HEK293 (cell line): ENCODE results near the gene TMEM86A.

ENCODE experiments used
- CTCF ChIA-PET: fragments of 350-600 bp; formaldehyde crosslinking; extraction: SDS; loops from one replicate; lab custom pipeline; 2021; ENCODE audit warnings: antibody characterized with exemption; lab: Yijun Ruan, JAX
- POLR2A ChIA-PET: fragments of 300-600 bp; formaldehyde crosslinking; extraction: SDS; loops from one replicate; lab custom pipeline; 2020; ENCODE audit warnings: antibody characterized with exemption, inconsistent platforms; lab: Yijun Ruan, JAX
- H3K27ac ChIP-seq: fragments of 200-500 bp; sonication (Bioruptor generic); 2 replicates; pipeline ENCODE4 v1.5.1; 2014; ENCODE audit warnings: low read depth, low read length, control low read depth, inconsistent platforms; ENCODE audit errors: extremely low read depth
- H3K36me3 ChIP-seq, 2 experiments: fragments of 200-500 bp in 1 of 2; sonication (Bioruptor generic) in 1 of 2; 1 replicate in 1 of 2; 2 replicates in 1 of 2; pipeline ENCODE4 v1.5.1; 2014 to 2017; ENCODE audit warnings: inconsistent platforms in 2 of 2, low read length in 2 of 2; ENCODE audit not compliant: control insufficient read depth in 2 of 2, insufficient read depth in 1 of 2
- H3K4me1 ChIP-seq: fragments of 200-500 bp; sonication (Bioruptor generic); 2 replicates; pipeline ENCODE4 v1.5.1; 2014; ENCODE audit warnings: mild to moderate bottlenecking, low read length, inconsistent platforms; ENCODE audit not compliant: control insufficient read depth, insufficient read depth
- H3K4me3 ChIP-seq: 2 replicates; pipeline ENCODE4 v1.5.1; 2011; ENCODE audit warnings: low read depth, mild to moderate bottlenecking, control low read depth, low read length, moderate library complexity
- H3K9me3 ChIP-seq: fragments of 200-500 bp; sonication (Bioruptor generic); 2 replicates; pipeline ENCODE4 v1.5.1; 2014; ENCODE audit warnings: low read depth, low read length, inconsistent platforms; ENCODE audit not compliant: control insufficient read depth, insufficient read depth
- IKZF3 ChIP-seq: fragments of 450-650 bp; IDR thresholded peaks from 2 replicates; pipeline ENCODE4 v1.5.0; 2018; ENCODE audit warnings: missing biosample characterization, mild to moderate bottlenecking, missing genetic modification characterization, moderate library complexity
- PRDM1 ChIP-seq: fragments of 450-650 bp; formaldehyde crosslinking; IDR thresholded peaks from 2 replicates; pipeline ENCODE4; 2016; ENCODE audit warnings: missing biosample characterization, missing genetic modification characterization
- ZBTB21 ChIP-seq: fragments of 450-650 bp; formaldehyde crosslinking; IDR thresholded peaks from 2 replicates; pipeline ENCODE4 v1.5.1; 2017; ENCODE audit warnings: missing biosample characterization, missing genetic modification characterization
- ZNF157 ChIP-seq: fragments of 450-650 bp; formaldehyde crosslinking; IDR thresholded peaks from 2 replicates; pipeline ENCODE4 v1.5.1; 2016; ENCODE audit warnings: missing biosample characterization, missing genetic modification characterization
- ZNF354C ChIP-seq: fragments of 450-650 bp; formaldehyde crosslinking; IDR thresholded peaks from 2 replicates; pipeline ENCODE4 v1.5.1; 2016; ENCODE audit warnings: missing biosample characterization, missing genetic modification characterization, low read depth, borderline replicate concordance
- ZNF394 ChIP-seq: fragments of 450-650 bp; formaldehyde crosslinking; IDR thresholded peaks from 2 replicates; pipeline ENCODE4 v1.5.1; 2016; ENCODE audit warnings: missing biosample characterization, missing genetic modification characterization, mild to moderate bottlenecking, moderate library complexity, borderline replicate concordance
- ZNF626 ChIP-seq: fragments of 450-650 bp; sonication (Bioruptor Pico); formaldehyde crosslinking; IDR thresholded peaks from 2 replicates; pipeline ENCODE4 v1.5.1; 2018; ENCODE audit warnings: missing biosample characterization, missing genetic modification characterization, inconsistent platforms
- ZNF747 ChIP-seq: fragments of 450-650 bp; formaldehyde crosslinking; IDR thresholded peaks from 2 replicates; pipeline ENCODE4 v1.5.1; 2016; ENCODE audit warnings: missing biosample characterization, missing genetic modification characterization
- ZNF837 ChIP-seq: fragments of 450-650 bp; formaldehyde crosslinking; IDR thresholded peaks from 2 replicates; pipeline ENCODE4 v1.5.1; 2016; ENCODE audit warnings: missing biosample characterization, missing genetic modification characterization
- ZSCAN30 ChIP-seq: fragments of 450-650 bp; IDR thresholded peaks from 2 replicates; pipeline ENCODE4 v1.5.1; 2018; ENCODE audit warnings: missing biosample characterization, mild to moderate bottlenecking, missing genetic modification characterization, moderate library complexity
- TF ChIP-seq, protein P1 (sequence below): fragments of 450-650 bp; formaldehyde crosslinking; IDR thresholded peaks from 2 replicates; pipeline ENCODE4 v1.5.1; 2016; ENCODE audit warnings: missing biosample characterization, missing genetic modification characterization
- TF ChIP-seq, protein P2 (sequence below): fragments of 450-650 bp; formaldehyde crosslinking; IDR thresholded peaks from 2 replicates; pipeline ENCODE4 v1.5.1; 2016; ENCODE audit warnings: missing biosample characterization, missing genetic modification characterization
- TF ChIP-seq, protein P3 (sequence below): fragments of 450-650 bp; formaldehyde crosslinking; IDR thresholded peaks from 2 replicates; pipeline ENCODE4 v1.5.1; 2017; ENCODE audit warnings: missing biosample characterization, mild to moderate bottlenecking, missing genetic modification characterization, moderate library complexity
- TF ChIP-seq, protein P4 (sequence below): fragments of 450-650 bp; formaldehyde crosslinking; IDR thresholded peaks from 2 replicates; pipeline ENCODE4 v1.5.1; 2016; ENCODE audit warnings: missing biosample characterization, missing genetic modification characterization
- TF ChIP-seq, protein P5 (sequence below): fragments of 450-650 bp; formaldehyde crosslinking; IDR thresholded peaks from 2 replicates; pipeline ENCODE4 v1.5.1; 2016; ENCODE audit warnings: missing biosample characterization, missing genetic modification characterization
- TF ChIP-seq, protein P6 (sequence below): fragments of 450-650 bp; IDR thresholded peaks from 2 replicates; pipeline ENCODE4 v1.5.1; 2018; ENCODE audit warnings: missing biosample characterization, missing genetic modification characterization
- TF ChIP-seq, protein P7 (sequence below): fragments of 450-650 bp; formaldehyde crosslinking; IDR thresholded peaks from 2 replicates; pipeline ENCODE4 v1.5.1; 2016; ENCODE audit warnings: missing biosample characterization, missing genetic modification characterization
- TF ChIP-seq, protein P8 (sequence below): fragments of 450-650 bp; formaldehyde crosslinking; IDR thresholded peaks from 2 replicates; pipeline ENCODE4 v1.5.1; 2017; ENCODE audit warnings: missing biosample characterization, missing genetic modification characterization

TMEM86A gene

DNA sequence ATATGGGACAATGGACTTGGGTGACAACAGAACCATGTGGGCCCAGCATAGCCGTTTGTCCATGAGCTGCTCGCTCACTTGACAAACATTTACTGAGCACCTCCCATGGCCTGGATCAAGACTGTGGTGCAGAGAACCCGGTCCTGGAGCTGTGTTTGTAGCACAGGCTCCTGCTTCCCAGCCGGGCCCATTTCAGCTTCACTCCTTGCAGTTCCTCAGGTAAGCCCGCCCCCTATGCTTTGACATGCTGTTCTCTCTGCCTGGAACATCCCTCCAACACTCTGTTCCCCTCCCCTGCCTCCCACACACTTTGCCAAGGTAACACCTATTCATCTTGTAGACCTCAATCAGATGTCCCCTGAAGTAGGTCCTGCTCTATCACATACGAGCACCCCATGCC, 46.7 kb downstream of the TMEM86A start:
- ChIA-PET POLR2A (no interaction called here), CTCF (interaction anchor here (1.0 to 9.7 kb wide), 3 partner anchors 15 to 205 kb away, joined by 3 to 82 read pairs (median 7); no protein-coding TSS in a partner anchor)

DNA sequence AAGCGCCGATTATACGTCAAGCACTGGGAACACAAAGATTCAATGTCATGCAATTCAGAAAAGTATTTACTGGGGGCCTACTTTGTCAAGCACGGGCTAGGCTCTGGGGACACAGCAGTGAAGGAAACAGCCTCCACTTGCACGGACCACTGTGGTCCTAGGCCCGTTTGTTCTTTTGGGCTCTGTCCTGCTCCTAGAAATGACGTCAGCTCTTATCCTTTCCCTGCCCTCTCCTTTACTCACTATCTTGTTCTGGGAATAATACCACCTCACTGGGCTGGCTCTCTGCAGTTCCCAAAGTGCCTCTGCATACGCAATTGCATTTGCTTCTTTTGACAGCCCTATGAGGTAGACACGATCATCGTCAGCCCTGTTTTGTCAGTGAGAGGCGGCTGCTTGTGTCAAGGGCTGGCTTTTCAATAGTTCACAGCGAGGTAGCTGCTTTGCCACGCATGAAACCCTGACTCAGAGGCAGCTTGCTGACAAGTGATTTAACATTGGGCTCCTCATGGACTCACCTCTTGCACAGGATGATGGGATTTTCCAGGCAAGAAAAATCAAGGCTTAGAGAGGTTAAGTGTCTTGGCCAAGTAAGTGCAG, 50.3 kb downstream of the TMEM86A start:
- Histone ChIP-seq H3K4me1 (no peaks in the 10 kb centered on the region), H3K27ac (no peak overlapping the region), H3K4me3 (no peak overlapping the region), H3K9me3 (no peaks in the 10 kb centered on the region), H3K36me3 (no peaks in the 10 kb centered on the region)
- TF ChIP-seq ZNF747 (tag by site-specific recombination) (no peak), ZNF354C (tag by site-specific recombination) (no peak), ZSCAN30 (no peak), PRDM1 (tag by site-specific recombination) (no peak), ZNF626 (no peak), ZNF394 (tag by site-specific recombination) (no peak), ZNF157 (tag by site-specific recombination) (no peak), ZNF837 (tag by site-specific recombination) (no peak)
- TF ChIP-seq, protein P1, sequence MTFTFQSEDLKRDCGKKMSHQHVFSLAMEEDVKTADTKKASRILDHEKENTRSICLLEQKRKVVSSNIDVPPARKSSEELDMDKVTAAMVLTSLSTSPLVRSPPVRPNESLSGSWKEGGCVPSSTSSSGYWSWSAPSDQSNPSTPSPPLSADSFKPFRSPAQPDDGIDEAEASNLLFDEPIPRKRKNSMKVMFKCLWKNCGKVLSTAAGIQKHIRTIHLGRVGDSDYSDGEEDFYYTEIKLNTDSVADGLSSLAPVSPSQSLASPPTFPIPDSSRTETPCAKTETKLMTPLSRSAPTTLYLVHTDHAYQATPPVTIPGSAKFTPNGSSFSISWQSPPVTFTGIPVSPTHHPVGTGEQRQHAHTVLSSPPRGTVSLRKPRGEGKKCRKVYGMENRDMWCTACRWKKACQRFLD: no peak
- TF ChIP-seq, protein P2, sequence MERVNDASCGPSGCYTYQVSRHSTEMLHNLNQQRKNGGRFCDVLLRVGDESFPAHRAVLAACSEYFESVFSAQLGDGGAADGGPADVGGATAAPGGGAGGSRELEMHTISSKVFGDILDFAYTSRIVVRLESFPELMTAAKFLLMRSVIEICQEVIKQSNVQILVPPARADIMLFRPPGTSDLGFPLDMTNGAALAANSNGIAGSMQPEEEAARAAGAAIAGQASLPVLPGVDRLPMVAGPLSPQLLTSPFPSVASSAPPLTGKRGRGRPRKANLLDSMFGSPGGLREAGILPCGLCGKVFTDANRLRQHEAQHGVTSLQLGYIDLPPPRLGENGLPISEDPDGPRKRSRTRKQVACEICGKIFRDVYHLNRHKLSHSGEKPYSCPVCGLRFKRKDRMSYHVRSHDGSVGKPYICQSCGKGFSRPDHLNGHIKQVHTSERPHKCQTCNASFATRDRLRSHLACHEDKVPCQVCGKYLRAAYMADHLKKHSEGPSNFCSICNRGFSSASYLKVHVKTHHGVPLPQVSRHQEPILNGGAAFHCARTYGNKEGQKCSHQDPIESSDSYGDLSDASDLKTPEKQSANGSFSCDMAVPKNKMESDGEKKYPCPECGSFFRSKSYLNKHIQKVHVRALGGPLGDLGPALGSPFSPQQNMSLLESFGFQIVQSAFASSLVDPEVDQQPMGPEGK (tag by site-specific recombination): no peak
- TF ChIP-seq, protein P3, sequence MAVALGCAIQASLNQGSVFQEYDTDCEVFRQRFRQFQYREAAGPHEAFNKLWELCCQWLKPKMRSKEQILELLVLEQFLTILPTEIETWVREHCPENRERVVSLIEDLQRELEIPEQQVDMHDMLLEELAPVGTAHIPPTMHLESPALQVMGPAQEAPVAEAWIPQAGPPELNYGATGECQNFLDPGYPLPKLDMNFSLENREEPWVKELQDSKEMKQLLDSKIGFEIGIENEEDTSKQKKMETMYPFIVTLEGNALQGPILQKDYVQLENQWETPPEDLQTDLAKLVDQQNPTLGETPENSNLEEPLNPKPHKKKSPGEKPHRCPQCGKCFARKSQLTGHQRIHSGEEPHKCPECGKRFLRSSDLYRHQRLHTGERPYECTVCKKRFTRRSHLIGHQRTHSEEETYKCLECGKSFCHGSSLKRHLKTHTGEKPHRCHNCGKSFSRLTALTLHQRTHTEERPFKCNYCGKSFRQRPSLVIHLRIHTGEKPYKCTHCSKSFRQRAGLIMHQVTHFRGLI (tag by site-specific recombination): no peak
- TF ChIP-seq, protein P4, sequence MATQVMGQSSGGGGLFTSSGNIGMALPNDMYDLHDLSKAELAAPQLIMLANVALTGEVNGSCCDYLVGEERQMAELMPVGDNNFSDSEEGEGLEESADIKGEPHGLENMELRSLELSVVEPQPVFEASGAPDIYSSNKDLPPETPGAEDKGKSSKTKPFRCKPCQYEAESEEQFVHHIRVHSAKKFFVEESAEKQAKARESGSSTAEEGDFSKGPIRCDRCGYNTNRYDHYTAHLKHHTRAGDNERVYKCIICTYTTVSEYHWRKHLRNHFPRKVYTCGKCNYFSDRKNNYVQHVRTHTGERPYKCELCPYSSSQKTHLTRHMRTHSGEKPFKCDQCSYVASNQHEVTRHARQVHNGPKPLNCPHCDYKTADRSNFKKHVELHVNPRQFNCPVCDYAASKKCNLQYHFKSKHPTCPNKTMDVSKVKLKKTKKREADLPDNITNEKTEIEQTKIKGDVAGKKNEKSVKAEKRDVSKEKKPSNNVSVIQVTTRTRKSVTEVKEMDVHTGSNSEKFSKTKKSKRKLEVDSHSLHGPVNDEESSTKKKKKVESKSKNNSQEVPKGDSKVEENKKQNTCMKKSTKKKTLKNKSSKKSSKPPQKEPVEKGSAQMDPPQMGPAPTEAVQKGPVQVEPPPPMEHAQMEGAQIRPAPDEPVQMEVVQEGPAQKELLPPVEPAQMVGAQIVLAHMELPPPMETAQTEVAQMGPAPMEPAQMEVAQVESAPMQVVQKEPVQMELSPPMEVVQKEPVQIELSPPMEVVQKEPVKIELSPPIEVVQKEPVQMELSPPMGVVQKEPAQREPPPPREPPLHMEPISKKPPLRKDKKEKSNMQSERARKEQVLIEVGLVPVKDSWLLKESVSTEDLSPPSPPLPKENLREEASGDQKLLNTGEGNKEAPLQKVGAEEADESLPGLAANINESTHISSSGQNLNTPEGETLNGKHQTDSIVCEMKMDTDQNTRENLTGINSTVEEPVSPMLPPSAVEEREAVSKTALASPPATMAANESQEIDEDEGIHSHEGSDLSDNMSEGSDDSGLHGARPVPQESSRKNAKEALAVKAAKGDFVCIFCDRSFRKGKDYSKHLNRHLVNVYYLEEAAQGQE (tag by site-specific recombination): no peak
- TF ChIP-seq, protein P5, sequence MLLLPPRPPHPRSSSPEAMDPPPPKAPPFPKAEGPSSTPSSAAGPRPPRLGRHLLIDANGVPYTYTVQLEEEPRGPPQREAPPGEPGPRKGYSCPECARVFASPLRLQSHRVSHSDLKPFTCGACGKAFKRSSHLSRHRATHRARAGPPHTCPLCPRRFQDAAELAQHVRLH: no peak
- TF ChIP-seq, protein P6, sequence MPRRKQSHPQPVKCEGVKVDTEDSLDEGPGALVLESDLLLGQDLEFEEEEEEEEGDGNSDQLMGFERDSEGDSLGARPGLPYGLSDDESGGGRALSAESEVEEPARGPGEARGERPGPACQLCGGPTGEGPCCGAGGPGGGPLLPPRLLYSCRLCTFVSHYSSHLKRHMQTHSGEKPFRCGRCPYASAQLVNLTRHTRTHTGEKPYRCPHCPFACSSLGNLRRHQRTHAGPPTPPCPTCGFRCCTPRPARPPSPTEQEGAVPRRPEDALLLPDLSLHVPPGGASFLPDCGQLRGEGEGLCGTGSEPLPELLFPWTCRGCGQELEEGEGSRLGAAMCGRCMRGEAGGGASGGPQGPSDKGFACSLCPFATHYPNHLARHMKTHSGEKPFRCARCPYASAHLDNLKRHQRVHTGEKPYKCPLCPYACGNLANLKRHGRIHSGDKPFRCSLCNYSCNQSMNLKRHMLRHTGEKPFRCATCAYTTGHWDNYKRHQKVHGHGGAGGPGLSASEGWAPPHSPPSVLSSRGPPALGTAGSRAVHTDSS (tag by site-specific recombination): no peak
- TF ChIP-seq, protein P7, sequence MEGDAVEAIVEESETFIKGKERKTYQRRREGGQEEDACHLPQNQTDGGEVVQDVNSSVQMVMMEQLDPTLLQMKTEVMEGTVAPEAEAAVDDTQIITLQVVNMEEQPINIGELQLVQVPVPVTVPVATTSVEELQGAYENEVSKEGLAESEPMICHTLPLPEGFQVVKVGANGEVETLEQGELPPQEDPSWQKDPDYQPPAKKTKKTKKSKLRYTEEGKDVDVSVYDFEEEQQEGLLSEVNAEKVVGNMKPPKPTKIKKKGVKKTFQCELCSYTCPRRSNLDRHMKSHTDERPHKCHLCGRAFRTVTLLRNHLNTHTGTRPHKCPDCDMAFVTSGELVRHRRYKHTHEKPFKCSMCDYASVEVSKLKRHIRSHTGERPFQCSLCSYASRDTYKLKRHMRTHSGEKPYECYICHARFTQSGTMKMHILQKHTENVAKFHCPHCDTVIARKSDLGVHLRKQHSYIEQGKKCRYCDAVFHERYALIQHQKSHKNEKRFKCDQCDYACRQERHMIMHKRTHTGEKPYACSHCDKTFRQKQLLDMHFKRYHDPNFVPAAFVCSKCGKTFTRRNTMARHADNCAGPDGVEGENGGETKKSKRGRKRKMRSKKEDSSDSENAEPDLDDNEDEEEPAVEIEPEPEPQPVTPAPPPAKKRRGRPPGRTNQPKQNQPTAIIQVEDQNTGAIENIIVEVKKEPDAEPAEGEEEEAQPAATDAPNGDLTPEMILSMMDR (tag by site-specific recombination): no peak
- ChIA-PET POLR2A (no interaction called here), CTCF (interaction anchor here (0.5 to 4.3 kb wide), 6 partner anchors 16 to 300 kb away, joined by 3 to 15 read pairs (median 4); no protein-coding TSS in a partner anchor)

More for the DNA sequence above, 46.7 kb downstream of the TMEM86A start:
- Histone ChIP-seq H3K36me3 (no peaks in the 10 kb centered on the region), H3K4me3 (no peak overlapping the region), H3K9me3 (no peaks in the 10 kb centered on the region), H3K4me1 (no peaks in the 10 kb centered on the region), H3K27ac (no peak overlapping the region)
- TF ChIP-seq IKZF3 (no peak), ZBTB21 (tag by site-specific recombination) (no peak)
- TF ChIP-seq, protein P8, sequence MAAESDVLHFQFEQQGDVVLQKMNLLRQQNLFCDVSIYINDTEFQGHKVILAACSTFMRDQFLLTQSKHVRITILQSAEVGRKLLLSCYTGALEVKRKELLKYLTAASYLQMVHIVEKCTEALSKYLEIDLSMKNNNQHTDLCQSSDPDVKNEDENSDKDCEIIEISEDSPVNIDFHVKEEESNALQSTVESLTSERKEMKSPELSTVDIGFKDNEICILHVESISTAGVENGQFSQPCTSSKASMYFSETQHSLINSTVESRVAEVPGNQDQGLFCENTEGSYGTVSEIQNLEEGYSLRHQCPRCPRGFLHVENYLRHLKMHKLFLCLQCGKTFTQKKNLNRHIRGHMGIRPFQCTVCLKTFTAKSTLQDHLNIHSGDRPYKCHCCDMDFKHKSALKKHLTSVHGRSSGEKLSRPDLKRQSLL: no peak
